ENCODE results near the gene TM2D3. TPM values are rescaled to one million over a fixed set of nuclear protein-coding genes. Genes with fewer than 3 reads are reported as not detected.

Gene TM2D3
- total and polyA plus RNA-seq, 7 donors: 30.4 to 69.6 (median 42.4) TPM

- Histone ChIP-seq H3K36me3 (ENCODE audit: insufficient read depth in 1 of 2, low read depth in 1 of 2) (no peaks in the 10 kb centered on the region), H3K27me3 (ENCODE audit: insufficient read depth in 3 of 3, low read length in 2 of 3) (no peaks in the 10 kb centered on the region), H3K4me3 (no peak overlapping the region), H3K9me3 (no peaks in the 10 kb centered on the region), H3K27ac (peak overlapping the region; percentile 67), H3K4me1 (peaks cover 68% of the 10 kb centered on the region)
- ATAC-seq (peak; percentile 65 to 71 (median 69)), DNase-seq (peak; percentile 86 to 96)
- no peak for TF ChIP-seq CTCF (IDR thresholded peaks at IDR 0.05)
- WGBS, 3 donors: 17 to 29% (median 24%) methylated on average over 20 of the region's 20 CpGs
- intact Hi-C loops (cut with DNase I): loop anchor here in 1 of 2 donors (5.0 kb wide), 1 partner anchor 34 kb away; no protein-coding TSS in a partner anchor
Measured at GRCh38 chr15:101613130-101614000, 38.8 kb downstream of the TM2D3 start.

GRCh38 chr15:101612676-101613075 is 39.5 kb downstream of the TM2D3 start:
- no peak for ATAC-seq
- H3K27ac ChIP-seq: peak overlapping the region; percentile 67

GRCh38 chr15:101611580-101612299 is 40.4 kb downstream of the TM2D3 start:
- WGBS, 3 donors: 52 to 72% (median 64%) methylated on average over 9 to 10 of the region's 10 CpGs
- peak; percentile 72 to 89 for DNase-seq
- TF ChIP-seq CTCF (IDR thresholded peaks at IDR 0.05): peak; percentile 14
- peak overlapping the region; percentile 67 for H3K27ac ChIP-seq
- H3K4me1 ChIP-seq: peaks cover 74% of the 10 kb centered on the region
- H3K9me3 ChIP-seq: no peaks in the 10 kb centered on the region
- no peaks in the 10 kb centered on the region for H3K36me3 ChIP-seq (ENCODE audit: insufficient read depth in 1 of 2, low read depth in 1 of 2)
- peak; percentile 20 to 44 (median 39) for ATAC-seq
- intact Hi-C loops (cut with DNase I): loop anchor here in 1 of 2 donors (5.0 kb wide), 1 partner anchor 36 kb away; no protein-coding TSS in a partner anchor
- H3K27me3 ChIP-seq (ENCODE audit: insufficient read depth in 3 of 3, low read length in 2 of 3): no peaks in the 10 kb centered on the region
- H3K4me3 ChIP-seq: no peak overlapping the region

More at GRCh38 chr15:101612676-101613075, 39.5 kb downstream of the TM2D3 start:
- intact Hi-C loops (cut with DNase I): loop anchor here in 1 of 2 donors (5.0 kb wide), 1 partner anchor 35 kb away; no protein-coding TSS in a partner anchor
- WGBS, 3 donors: 88 to 91% (median 89%) methylated on average over 11 of the region's 11 CpGs
- no peak for TF ChIP-seq CTCF (IDR thresholded peaks at IDR 0.05)
- H3K36me3 ChIP-seq (ENCODE audit: insufficient read depth in 1 of 2, low read depth in 1 of 2): no peaks in the 10 kb centered on the region
- peak in 1 of 2 donors; percentile 55 for DNase-seq
- H3K9me3 ChIP-seq: no peaks in the 10 kb centered on the region
- no peak overlapping the region for H3K4me3 ChIP-seq
- no peaks in the 10 kb centered on the region for H3K27me3 ChIP-seq (ENCODE audit: insufficient read depth in 3 of 3, low read length in 2 of 3)
- peaks cover 73% of the 10 kb centered on the region for H3K4me1 ChIP-seq

- TF ChIP-seq CTCF (IDR thresholded peaks at IDR 0.05): no peak
- DNase-seq (no peak), ATAC-seq (no peak)
- intact Hi-C loops (cut with DNase I): loop anchor here in 1 of 2 donors (5.0 kb wide), 1 partner anchor 36 kb away; no protein-coding TSS in a partner anchor
- H3K4me1 ChIP-seq: peaks cover 67% of the 10 kb centered on the region
- peak overlapping the region; percentile 67 for H3K27ac ChIP-seq
- no peaks in the 10 kb centered on the region for H3K36me3 ChIP-seq (ENCODE audit: insufficient read depth in 1 of 2, low read depth in 1 of 2)
- H3K9me3 ChIP-seq: no peaks in the 10 kb centered on the region
- 95% methylated on average over 15 of the region's 15 CpGs for WGBS, 3 donors
- H3K27me3 ChIP-seq (ENCODE audit: insufficient read depth in 3 of 3, low read length in 2 of 3): no peaks in the 10 kb centered on the region
- no peak overlapping the region for H3K4me3 ChIP-seq
Measured at GRCh38 chr15:101611007-101611406, 41.2 kb downstream of the TM2D3 start.

All from psoas muscle (tissue), 8 donors.